ENCODE results near the gene HNMT. TPM values are rescaled to one million over a fixed set of nuclear protein-coding genes. Genes with fewer than 3 reads are reported as not detected.

Gene HNMT
- total and polyA plus RNA-seq, 2 of the 8 experiments (the other 6 are each of a cell fraction or from before 2014, with no cell fraction given): 1.6 to 3.6 TPM

- Histone ChIP-seq H3K4me2 (ENCODE audit: insufficient read depth in 1 of 2, low read depth in 2 of 2, low read length in 2 of 2) (no peak overlapping the region), H2BK15ac (ENCODE audit: low read length) (no peak overlapping the region), H3K9ac (replicated peaks in 1 of 4; ENCODE audit: extremely low read depth in 1 of 4, low read depth in 3 of 4, low read length in 3 of 4) (no peak overlapping the region), H3K4me1 (replicated peaks in 1 of 4; ENCODE audit: control insufficient read depth in 3 of 4, insufficient read depth in 4 of 4, low read length in 3 of 4) (no peaks in the 10 kb centered on the region), H3K27me3 (replicated peaks in 1 of 4; ENCODE audit: control insufficient read depth in 3 of 4, extremely low read depth in 1 of 4, insufficient read depth in 3 of 4, low read length in 3 of 4) (no peaks in the 10 kb centered on the region), H3K4me3 (ENCODE audit: extremely low read depth in 1 of 4, insufficient read depth in 2 of 4, low read depth in 3 of 4, low read length in 4 of 4) (no peak overlapping the region), H3K23me2 (ENCODE audit: low read depth, low read length) (no peaks in the 10 kb centered on the region), H2AK5ac (ENCODE audit: low read depth, low read length) (no peak overlapping the region), H2BK120ac (replicated peaks; ENCODE audit: low read depth, low read length) (no peak overlapping the region), H3K18ac (ENCODE audit: extremely low read depth, low read length) (no peak overlapping the region), H2BK20ac (ENCODE audit: low read length) (no peak overlapping the region), H3K9me3 (ENCODE audit: insufficient read depth in 2 of 2, low read depth in 1 of 2, low read length in 1 of 2) (no peaks in the 10 kb centered on the region), H2AFZ (ENCODE audit: low read length) (no peak overlapping the region), H3K56ac (replicated peaks; ENCODE audit: insufficient read length, low read depth, low read length) (no peak overlapping the region), H3K27ac (ENCODE audit: low read depth, low read length) (no peak overlapping the region), H3K79me2 (ENCODE audit: control insufficient read depth in 1 of 2, insufficient read depth in 2 of 2, low read length in 2 of 2) (no peaks in the 10 kb centered on the region), H3K23ac (ENCODE audit: insufficient read length) (no peak overlapping the region), H3K36me3 (ENCODE audit: control insufficient read depth in 2 of 4, insufficient read depth in 4 of 4, low read length in 3 of 4) (no peaks in the 10 kb centered on the region), H4K91ac (replicated peaks; ENCODE audit: insufficient read length, low read length) (no peak overlapping the region), H2BK12ac (ENCODE audit: low read depth, low read length) (no peak overlapping the region), H3K14ac (ENCODE audit: insufficient read length) (no peak overlapping the region), H4K5ac (ENCODE audit: insufficient read length, low read depth, low read length) (no peak overlapping the region), H4K20me1 (replicated peaks in 1 of 2; ENCODE audit: control insufficient read depth in 1 of 2, insufficient read depth in 2 of 2, low read length in 2 of 2) (no peaks in the 10 kb centered on the region), H2BK5ac (ENCODE audit: low read depth, low read length) (no peak overlapping the region), H3K4ac (replicated peaks; ENCODE audit: insufficient read length, low read depth, low read length) (no peak overlapping the region), H3K79me1 (ENCODE audit: low read depth, low read length) (no peaks in the 10 kb centered on the region), H4K8ac (ENCODE audit: extremely low read depth, insufficient read depth, low read length) (no peak overlapping the region)
- WGBS, 2 experiments (ENCODE audit: extremely low coverage in 1 of 2, insufficient coverage in 1 of 2, insufficient read length in 1 of 2, insufficient replicate concordance in 2 of 2, low coverage in 1 of 2, low lambda C conversion rate in 2 of 2, missing lambda C conversion rate in 1 of 2): 83% methylated on average over 5 of the region's 5 CpGs; no CpG with 5 or more reads in 1 of the 2 experiments
- DNase-seq (ENCODE audit: low read depth in 1 of 2, low spot score in 2 of 2) (no peak), FAIRE-seq (no peak)
- ChIA-PET POLR2A (ENCODE audit: partially characterized antibody) (no interaction called here), CTCF (ENCODE audit: partially characterized antibody) (interaction anchor here (1.0 to 2.8 kb wide), 4 partner anchors 9 to 345 kb away, joined by 3 to 9 read pairs (median 4); no protein-coding TSS in a partner anchor)
- TF ChIP-seq PHF8 (conservative IDR thresholded peaks at IDR 0.05; ENCODE audit: low read depth, low read length) (no peak), CTCF (IDR thresholded peaks at IDR 0.05; ENCODE audit: control extremely low read depth in 1 of 3, insufficient read depth in 1 of 3, low read depth in 1 of 3, low read length in 3 of 3) (no peak), KDM5A (IDR thresholded peaks at IDR 0.05; ENCODE audit: low read length) (no peak), SIRT6 (IDR thresholded peaks at IDR 0.05; ENCODE audit: low read length) (no peak), JUND (IDR thresholded peaks at IDR 0.05; ENCODE audit: low read length) (no peak), SRF (IDR thresholded peaks at IDR 0.05; ENCODE audit: low read depth, low read length) (no peak), GABPA (IDR thresholded peaks at IDR 0.05; ENCODE audit: borderline replicate concordance, insufficient read depth, low read length) (no peak), RBBP5 (IDR thresholded peaks at IDR 0.05; ENCODE audit: borderline replicate concordance, low read depth, low read length) (no peak), CHD2 (IDR thresholded peaks at IDR 0.05; ENCODE audit: low read length) (no peak), USF2 (IDR thresholded peaks at IDR 0.05; ENCODE audit: low read length) (no peak), RXRA (IDR thresholded peaks at IDR 0.05; ENCODE audit: insufficient read depth, low read depth, low read length) (no peak)
These were observed 76.3 kb downstream of the HNMT start for GRCh38 chr2:138040616-138041015.
